SU-DHL-6 (cell line): ENCODE measurements around the gene HOXC11.

Experiments
- EZH2phosphoT487 ChIP-seq: fragments of 200-600 bp; sonication (generic), shearing (Covaris generic); conservative IDR thresholded peaks from 2 replicates; pipeline ENCODE4 v1.6.1; 2018; ENCODE audit warnings: mild to moderate bottlenecking, antibody characterized with exemption, low read length, moderate library complexity, mixed read lengths
- TF ChIP-seq, protein P1 (sequence below): fragments of 200-600 bp; sonication (generic); IDR thresholded peaks from one replicate; pipeline ENCODE4 v1.5.1; 2017; ENCODE audit warnings: antibody characterized with exemption, mild to moderate bottlenecking, low read length, moderate library complexity; ENCODE audit not compliant: insufficient read depth, poor library complexity, severe bottlenecking

DNA sequence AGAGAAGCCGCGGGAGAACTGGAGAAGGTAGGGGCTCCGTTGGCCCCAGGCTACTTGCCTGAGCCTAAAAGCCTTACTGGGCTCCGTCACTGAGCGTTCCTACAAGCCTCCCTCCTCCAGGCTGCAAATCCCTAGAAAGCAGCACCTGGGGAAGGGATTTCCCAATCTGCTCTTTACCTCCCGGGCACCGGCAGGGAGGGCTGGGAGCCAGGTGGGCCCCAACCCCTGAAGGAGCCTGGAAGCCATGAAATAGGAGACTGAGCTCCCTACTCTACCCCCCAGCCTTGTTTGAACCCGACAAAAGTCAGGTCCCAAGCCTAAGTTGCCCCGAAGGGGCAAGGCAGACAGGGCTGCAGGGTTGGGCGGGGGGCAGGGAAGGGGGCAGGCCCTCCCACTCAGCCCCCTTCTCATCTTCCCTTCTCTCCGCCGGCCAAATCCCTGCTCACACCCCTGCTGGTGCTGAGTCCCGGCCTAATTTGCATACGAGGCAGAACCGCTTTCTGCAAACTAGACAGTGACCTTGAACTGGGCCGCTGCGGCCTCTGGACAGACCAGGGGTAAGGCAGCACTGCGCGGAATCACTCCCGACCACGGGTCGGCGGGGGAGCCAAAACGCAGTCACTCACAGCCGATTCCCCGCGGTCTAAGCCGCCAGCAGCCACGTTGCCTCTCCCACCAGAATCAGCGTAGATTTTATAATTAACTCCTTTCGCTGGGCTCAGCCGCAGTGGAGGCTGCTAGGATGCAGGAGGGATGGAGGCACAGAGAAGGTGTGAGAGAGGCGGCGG is 21.9 kb upstream of the HOXC11 start:
- TF ChIP-seq, protein P1, sequence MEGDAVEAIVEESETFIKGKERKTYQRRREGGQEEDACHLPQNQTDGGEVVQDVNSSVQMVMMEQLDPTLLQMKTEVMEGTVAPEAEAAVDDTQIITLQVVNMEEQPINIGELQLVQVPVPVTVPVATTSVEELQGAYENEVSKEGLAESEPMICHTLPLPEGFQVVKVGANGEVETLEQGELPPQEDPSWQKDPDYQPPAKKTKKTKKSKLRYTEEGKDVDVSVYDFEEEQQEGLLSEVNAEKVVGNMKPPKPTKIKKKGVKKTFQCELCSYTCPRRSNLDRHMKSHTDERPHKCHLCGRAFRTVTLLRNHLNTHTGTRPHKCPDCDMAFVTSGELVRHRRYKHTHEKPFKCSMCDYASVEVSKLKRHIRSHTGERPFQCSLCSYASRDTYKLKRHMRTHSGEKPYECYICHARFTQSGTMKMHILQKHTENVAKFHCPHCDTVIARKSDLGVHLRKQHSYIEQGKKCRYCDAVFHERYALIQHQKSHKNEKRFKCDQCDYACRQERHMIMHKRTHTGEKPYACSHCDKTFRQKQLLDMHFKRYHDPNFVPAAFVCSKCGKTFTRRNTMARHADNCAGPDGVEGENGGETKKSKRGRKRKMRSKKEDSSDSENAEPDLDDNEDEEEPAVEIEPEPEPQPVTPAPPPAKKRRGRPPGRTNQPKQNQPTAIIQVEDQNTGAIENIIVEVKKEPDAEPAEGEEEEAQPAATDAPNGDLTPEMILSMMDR: no peak
- no peak for TF ChIP-seq EZH2phosphoT487
